Naive thymus-derived CD4-positive, alpha-beta T cell (primary cell): ENCODE results near the gene SOCS2. TPM values are rescaled to one million over a fixed set of nuclear protein-coding genes. Genes with fewer than 3 reads are reported as not detected.

ENCODE experiments used
- ATAC-seq: fragments of 150-1000 bp; cut with Tn5 transposase; 2 replicates; pipeline ENCODE4 v1.10.0; 2021; ENCODE audit warnings: mild to moderate bottlenecking, moderate library complexity
- CTCF ChIA-PET: fragments of 350-600 bp; sonication (Branson Sonifier 250); formaldehyde crosslinking; loops from one replicate; lab custom pipeline; 2021; ENCODE audit warnings: antibody characterized with exemption; lab: Charles Lee
- POLR2A ChIA-PET: fragments of 350-600 bp; sonication (Branson Sonifier 250); formaldehyde crosslinking; loops from one replicate; lab custom pipeline; 2021; ENCODE audit warnings: antibody characterized with exemption, inconsistent platforms; lab: Charles Lee
- DNase-seq, 9 donors: peaks; one replicate each; pipeline versions ENCODE4 v3.0.0 to v3.0.0-alpha.2; 2020 to 2022; ENCODE audit warnings: mixed read lengths in 1 of 9
- H3K27ac ChIP-seq: one replicate; pipeline ENCODE4 v1.7.0; 2013; ENCODE audit warnings: mild to moderate bottlenecking, low read depth, low read length, moderate library complexity
- H3K27me3 ChIP-seq, 2 donors: one replicate each; pipeline ENCODE4 v1.7.0; 2013; ENCODE audit warnings: low read length in 2 of 2, mild to moderate bottlenecking in 2 of 2, moderate library complexity in 2 of 2; ENCODE audit not compliant: control insufficient read depth in 2 of 2, insufficient read depth in 2 of 2
- H3K36me3 ChIP-seq, 3 experiments: 1 replicate in 2 of 3; 2 replicates in 1 of 3; pipeline ENCODE4 v1.7.0; 2013; ENCODE audit warnings: low read length in 3 of 3, mild to moderate bottlenecking in 3 of 3, moderate library complexity in 1 of 3; ENCODE audit not compliant: insufficient read depth in 3 of 3, control insufficient read depth in 2 of 3
- H3K4me1 ChIP-seq, 2 donors: one replicate each; pipeline ENCODE4 v1.7.0; 2013; ENCODE audit warnings: low read length in 2 of 2, mild to moderate bottlenecking in 2 of 2, moderate library complexity in 1 of 2; ENCODE audit not compliant: control insufficient read depth in 2 of 2, insufficient read depth in 2 of 2
- H3K4me3 ChIP-seq: 2 replicates; pipeline ENCODE4 v1.7.0; 2013; ENCODE audit warnings: mild to moderate bottlenecking, low read length
- H3K9me3 ChIP-seq, 3 experiments: 1 replicate in 2 of 3; 2 replicates in 1 of 3; pipeline ENCODE4 v1.7.0; 2013; ENCODE audit warnings: low read length in 3 of 3; ENCODE audit not compliant: control insufficient read depth in 2 of 3
- H3K27ac Mint-ChIP-seq, 9 donors: one replicate each; pipeline ENCODE4 v1.8.0; 2020 to 2022; ENCODE audit warnings: mixed read lengths in 9 of 9, mild to moderate bottlenecking in 8 of 9, moderate library complexity in 5 of 9, inconsistent platforms in 2 of 9
- H3K27me3 Mint-ChIP-seq, 5 donors: one replicate each; pipeline ENCODE4 v1.8.0; 2021 to 2022; ENCODE audit warnings: mixed read lengths in 5 of 5, mild to moderate bottlenecking in 1 of 5
- H3K36me3 Mint-ChIP-seq, 5 donors: one replicate each; pipeline ENCODE4 v1.8.0; 2020 to 2022; ENCODE audit warnings: mixed read lengths in 5 of 5, mild to moderate bottlenecking in 3 of 5, inconsistent platforms in 1 of 5
- H3K4me1 Mint-ChIP-seq, 7 donors: one replicate each; pipeline ENCODE4 v1.8.0; 2020 to 2022; ENCODE audit warnings: mixed read lengths in 7 of 7, mild to moderate bottlenecking in 3 of 7, inconsistent platforms in 1 of 7
- H3K4me3 Mint-ChIP-seq, 10 donors: one replicate each; pipeline ENCODE4 v1.8.0; 2020 to 2022; ENCODE audit warnings: mild to moderate bottlenecking in 10 of 10, mixed read lengths in 10 of 10, moderate library complexity in 6 of 10, inconsistent platforms in 2 of 10
- H3K9me3 Mint-ChIP-seq, 11 donors: one replicate each; pipeline ENCODE4 v1.8.0; 2020 to 2022; ENCODE audit warnings: mixed read lengths in 11 of 11, mild to moderate bottlenecking in 4 of 11, inconsistent platforms in 1 of 11, moderate library complexity in 1 of 11
- intact Hi-C, 2 donors: fragments of 100-400 bp; cut with micrococcal nuclease; formaldehyde crosslinking; loops; one replicate each; pipeline ENCODE4 v1.15.1; 2023
- polyA plus RNA-seq, 2 donors: library from polyadenylated mRNA; unstranded; fragments of 300-500 nt; fragmentation: Illumina TruSeq; gene quantifications; one replicate each; pipeline ENCODE4 v1.2.3, GENCODE V29; 2021
- total RNA-seq, 6 experiments: library from RNA in 5 of 6; stranded (reverse) in 5 of 6; gene quantifications; 1 replicate in 5 of 6; 2 replicates in 1 of 6; pipeline ENCODE4 v1.2.3 and lab custom pipeline; 2021 to 2026

The SOCS2 gene
- total and polyA plus RNA-seq, 7 experiments from 2014 or later: 2.5 to 46.7 (median 34.7) TPM

DNA sequence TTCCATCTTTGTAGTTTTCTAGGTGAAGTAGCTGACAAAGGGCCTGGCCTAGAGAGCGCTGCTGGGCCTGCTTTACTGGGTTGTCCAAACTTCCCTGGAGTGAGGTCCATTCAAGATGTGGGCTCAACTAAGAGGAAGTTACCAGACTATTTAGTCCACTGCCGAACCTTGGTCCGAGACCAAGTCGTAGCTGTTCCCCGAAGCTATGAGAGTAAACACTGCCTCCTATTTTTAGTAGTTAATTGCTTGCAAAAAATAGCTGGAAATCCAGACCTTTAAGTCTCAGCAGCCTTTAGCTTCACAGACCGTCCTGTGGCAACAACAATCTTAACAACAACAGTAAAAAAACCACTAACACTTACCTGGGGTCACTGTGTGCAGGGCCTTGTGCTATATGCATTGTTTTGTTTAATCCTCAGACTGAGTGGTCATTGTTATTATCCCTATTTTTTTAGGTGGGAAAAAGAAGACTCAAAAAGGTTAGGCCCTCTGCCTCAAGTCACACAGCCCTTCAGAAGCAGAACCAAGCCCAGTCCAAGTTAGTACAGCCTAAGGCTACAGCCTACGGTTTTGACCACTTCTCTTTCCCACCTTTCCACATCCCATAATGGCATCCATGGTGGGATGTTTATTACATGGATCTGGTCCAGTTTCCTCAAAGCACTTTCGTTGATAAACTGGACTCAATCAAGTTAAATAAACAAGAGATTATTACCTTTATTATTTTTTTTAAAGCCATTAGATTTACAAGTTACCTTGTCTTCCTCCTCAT is 30.6 kb downstream of the SOCS2 start:
- peaks cover 6 to 16% (median 7%) of the 10 kb centered on the region in 5 donors for H3K27me3 Mint-ChIP-seq

GRCh38 chr12:93603762-93604161 is 31.3 kb downstream of the SOCS2 start:
- no peak overlapping the region for H3K27ac ChIP-seq
- H3K36me3 Mint-ChIP-seq: no peaks in the 10 kb centered on the region
- H3K4me1 ChIP-seq: no peaks in the 10 kb centered on the region
- H3K27me3 ChIP-seq: peaks cover 0 to 3% of the 10 kb centered on the region in 2 donors
- peaks cover 0 to 4% (median 0%) of the 10 kb centered on the region in 7 donors for H3K4me1 Mint-ChIP-seq
- intact Hi-C loops: no loop called here
- H3K9me3 ChIP-seq: no peaks in the 10 kb centered on the region
- no peak overlapping the region for H3K4me3 Mint-ChIP-seq
- H3K36me3 ChIP-seq: no peaks in the 10 kb centered on the region
- ChIA-PET CTCF (interaction anchor here (0.6 kb wide), 1 partner anchor 1904 kb away, joined by 3 read pairs; no protein-coding TSS in a partner anchor), POLR2A (no interaction called here)
- no peak for ATAC-seq
- H3K4me3 ChIP-seq: no peak overlapping the region
- DNase-seq: no peak
- H3K27ac Mint-ChIP-seq: no peak overlapping the region
- no peaks in the 10 kb centered on the region for H3K9me3 Mint-ChIP-seq
- peaks cover 5 to 14% (median 7%) of the 10 kb centered on the region in 5 donors for H3K27me3 Mint-ChIP-seq

More for the DNA sequence above, 30.6 kb downstream of the SOCS2 start:
- H3K27ac ChIP-seq: no peak overlapping the region
- CTCF ChIA-PET: no interaction called here
- Mint-ChIP-seq H3K27ac (no peak overlapping the region), H3K36me3 (no peaks in the 10 kb centered on the region), H3K9me3 (no peaks in the 10 kb centered on the region), H3K4me1 (peaks cover 0 to 4% (median 0%) of the 10 kb centered on the region in 7 donors), H3K4me3 (no peak overlapping the region)
- no peaks in the 10 kb centered on the region for H3K4me1 ChIP-seq
- no peak for DNase-seq
- no peak overlapping the region for H3K4me3 ChIP-seq
- no peak for ATAC-seq
- H3K27me3 ChIP-seq: peaks cover 0 to 3% of the 10 kb centered on the region in 2 donors
- no peaks in the 10 kb centered on the region for H3K9me3 ChIP-seq
- H3K36me3 ChIP-seq: no peaks in the 10 kb centered on the region
- POLR2A ChIA-PET: no interaction called here
- intact Hi-C loops: no loop called here

DNA sequence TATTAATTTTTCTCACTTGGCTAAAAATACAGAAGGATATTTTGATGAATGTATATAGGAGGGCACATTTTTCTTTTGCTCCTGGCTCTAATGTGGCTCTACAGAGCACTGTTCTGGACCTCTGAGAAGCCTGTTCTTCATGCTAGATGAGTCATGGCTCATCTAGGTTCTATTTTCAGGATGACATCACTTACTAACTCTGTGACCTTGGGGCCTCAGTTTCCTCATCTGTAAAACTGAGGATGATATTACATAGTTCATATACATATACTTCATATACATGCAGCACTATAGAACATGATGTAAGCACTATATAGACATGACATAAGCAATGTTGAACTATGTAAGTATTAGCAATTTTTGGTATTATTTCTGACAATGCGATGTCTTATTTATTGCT is 35.8 kb downstream of the SOCS2 start:
- ATAC-seq (no peak), DNase-seq (no peak)
- intact Hi-C loops: no loop called here
- Mint-ChIP-seq H3K36me3 (no peaks in the 10 kb centered on the region), H3K4me3 (no peak overlapping the region), H3K9me3 (peaks cover 0 to 2% (median 0%) of the 10 kb centered on the region in 11 donors), H3K27ac (no peak overlapping the region), H3K27me3 (peaks cover 0 to 26% (median 8%) of the 10 kb centered on the region in 5 donors), H3K4me1 (peaks cover 0 to 4% (median 0%) of the 10 kb centered on the region in 7 donors)
- CTCF ChIA-PET: no interaction called here
- Histone ChIP-seq H3K4me1 (no peaks in the 10 kb centered on the region), H3K36me3 (no peaks in the 10 kb centered on the region), H3K9me3 (no peaks in the 10 kb centered on the region), H3K27me3 (peaks cover 0 to 4% of the 10 kb centered on the region in 2 donors), H3K4me3 (no peak overlapping the region), H3K27ac (no peak overlapping the region)
- POLR2A ChIA-PET: no interaction called here

DNA sequence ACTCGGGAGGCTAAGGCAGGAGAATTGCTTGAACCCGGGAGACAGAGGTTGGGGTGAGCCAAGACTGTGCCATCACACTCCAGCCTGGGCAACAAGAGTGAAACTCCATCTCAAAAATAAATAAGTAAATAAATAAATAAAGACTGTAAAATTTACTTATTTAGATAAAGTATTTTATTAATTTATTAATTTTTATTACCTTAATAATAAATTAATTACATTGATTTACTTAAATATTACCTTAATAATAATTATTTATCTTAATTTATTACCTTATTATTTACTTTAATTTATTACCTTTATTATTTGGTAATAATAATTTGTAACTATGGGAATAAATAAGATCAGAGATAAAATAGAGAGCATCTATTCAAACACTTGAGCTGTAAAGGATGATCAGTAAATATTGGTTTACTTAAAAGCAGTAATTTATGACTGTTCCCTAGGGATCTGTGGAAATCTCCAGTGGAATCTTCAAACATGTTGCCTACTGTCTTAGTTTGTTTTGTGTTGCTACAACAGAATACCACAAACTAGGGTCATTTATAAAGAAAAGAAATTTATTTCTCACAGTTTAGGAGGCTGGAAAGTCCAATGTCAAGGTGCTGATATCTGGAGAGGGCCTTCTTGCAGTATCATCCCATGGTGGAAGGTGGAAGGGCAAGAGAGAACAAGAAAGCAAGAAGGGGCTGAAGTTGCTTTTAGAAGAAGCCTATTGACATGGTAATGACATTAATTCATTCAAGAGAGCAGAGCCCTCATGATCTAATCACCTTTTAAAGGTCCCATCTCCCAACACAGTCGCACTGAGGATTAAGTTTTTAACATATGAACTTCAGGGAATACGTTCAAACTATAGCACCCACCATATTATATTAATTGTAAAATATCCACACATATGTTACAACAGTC is 37.1 kb downstream of the SOCS2 start:
- H3K36me3 ChIP-seq: no peaks in the 10 kb centered on the region
- H3K27me3 ChIP-seq: peaks cover 0 to 4% of the 10 kb centered on the region in 2 donors
- DNase-seq (no peak), ATAC-seq (no peak)
- no peaks in the 10 kb centered on the region for H3K9me3 ChIP-seq
- ChIA-PET CTCF (no interaction called here), POLR2A (no interaction called here)
- H3K27ac Mint-ChIP-seq: no peak overlapping the region
- H3K4me3 Mint-ChIP-seq: no peak overlapping the region
- H3K27me3 Mint-ChIP-seq: peaks cover 0 to 28% (median 8%) of the 10 kb centered on the region in 5 donors
- H3K4me1 Mint-ChIP-seq: no peaks in the 10 kb centered on the region
- no peaks in the 10 kb centered on the region for H3K36me3 Mint-ChIP-seq
- intact Hi-C loops: no loop called here
- peaks cover 0 to 2% (median 0%) of the 10 kb centered on the region in 11 donors for H3K9me3 Mint-ChIP-seq
- H3K4me3 ChIP-seq: no peak overlapping the region
- H3K27ac ChIP-seq: no peak overlapping the region
- H3K4me1 ChIP-seq: no peaks in the 10 kb centered on the region

DNA sequence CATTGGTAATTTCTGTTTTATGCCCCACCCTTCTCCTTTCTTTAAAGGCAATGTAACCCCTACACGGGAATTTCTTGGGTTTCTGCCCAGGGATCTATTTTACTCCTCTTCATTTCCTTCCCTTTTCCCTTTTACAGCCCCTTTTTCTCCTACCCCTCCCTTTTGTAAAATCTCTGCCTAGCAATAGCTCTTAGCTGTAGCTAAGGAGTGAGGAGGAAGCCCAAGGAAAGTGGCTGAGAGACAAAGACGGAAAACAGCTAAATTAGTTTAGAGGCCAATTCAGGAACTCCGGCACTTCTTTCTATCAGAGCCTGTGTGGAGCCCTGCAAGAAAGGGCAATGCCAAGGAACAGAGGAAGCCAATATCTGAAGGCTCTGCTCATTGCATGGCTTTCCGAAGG is 40.3 kb downstream of the SOCS2 start:
- no peak overlapping the region for H3K4me3 ChIP-seq
- peaks cover 0 to 4% of the 10 kb centered on the region in 2 donors for H3K27me3 ChIP-seq
- no peak for ATAC-seq
- no peak for DNase-seq
- H3K36me3 Mint-ChIP-seq: no peaks in the 10 kb centered on the region
- H3K27me3 Mint-ChIP-seq: peaks cover 0 to 30% (median 8%) of the 10 kb centered on the region in 5 donors
- no peaks in the 10 kb centered on the region for H3K4me1 ChIP-seq
- CTCF ChIA-PET: no interaction called here
- intact Hi-C loops: no loop called here
- H3K9me3 Mint-ChIP-seq: peaks cover 0 to 2% (median 0%) of the 10 kb centered on the region in 11 donors
- H3K4me1 Mint-ChIP-seq: peaks cover 0 to 2% (median 0%) of the 10 kb centered on the region in 7 donors
- no peak overlapping the region for H3K4me3 Mint-ChIP-seq
- no peak overlapping the region for H3K27ac Mint-ChIP-seq
- POLR2A ChIA-PET: interaction anchor here (0.7 kb wide), 1 partner anchor 32 kb away, joined by 3 read pairs; no protein-coding TSS in a partner anchor
- H3K36me3 ChIP-seq: no peaks in the 10 kb centered on the region
- H3K27ac ChIP-seq: no peak overlapping the region
- no peaks in the 10 kb centered on the region for H3K9me3 ChIP-seq

DNA sequence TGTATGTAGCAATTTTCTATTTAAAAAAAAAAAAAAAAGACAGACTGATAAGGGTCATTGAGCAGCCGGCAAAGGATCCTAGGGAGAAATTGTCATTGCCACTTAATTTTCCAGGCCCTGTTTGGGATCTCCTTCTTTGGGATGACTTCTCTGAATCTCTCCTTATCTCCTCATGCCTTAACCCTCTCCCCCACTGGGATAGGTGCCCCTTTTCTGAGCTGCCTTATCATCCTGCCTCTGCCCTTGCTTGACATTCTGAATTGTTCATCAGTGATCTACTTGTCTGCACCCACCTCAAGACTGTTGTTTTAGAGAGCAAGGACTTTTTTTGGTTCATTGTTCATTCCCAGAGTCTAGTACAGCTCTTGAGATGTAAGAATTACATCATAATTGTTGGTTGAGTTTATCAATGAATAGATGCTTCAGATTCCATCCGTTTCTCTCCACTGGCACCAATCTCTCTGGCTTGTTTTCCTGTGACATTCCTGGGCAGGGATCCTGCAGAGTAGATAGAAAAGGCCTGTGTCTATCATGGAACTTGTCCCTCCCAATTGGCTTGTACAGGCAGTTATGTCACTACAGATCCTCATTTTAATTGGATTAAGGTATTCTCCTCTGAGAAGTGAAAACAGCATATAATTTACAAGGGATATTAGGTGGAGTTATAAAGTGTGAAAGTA is 42.6 kb downstream of the SOCS2 start:
- H3K27ac Mint-ChIP-seq: no peak overlapping the region
- Histone ChIP-seq H3K27me3 (peaks cover 0 to 4% of the 10 kb centered on the region in 2 donors), H3K4me1 (no peaks in the 10 kb centered on the region), H3K4me3 (no peak overlapping the region), H3K36me3 (no peaks in the 10 kb centered on the region), H3K27ac (no peak overlapping the region), H3K9me3 (no peaks in the 10 kb centered on the region)
- ATAC-seq: no peak
- intact Hi-C loops: no loop called here
- peaks cover 0 to 6% (median 3%) of the 10 kb centered on the region in 11 donors for H3K9me3 Mint-ChIP-seq
- no peak overlapping the region for H3K4me3 Mint-ChIP-seq
- H3K36me3 Mint-ChIP-seq: peaks cover 0 to 3% (median 0%) of the 10 kb centered on the region in 5 donors
- no peak for DNase-seq
- POLR2A ChIA-PET: no interaction called here
- CTCF ChIA-PET: interaction anchor here (0.7 kb wide), 1 partner anchor 686 kb away, joined by 3 read pairs; no protein-coding TSS in a partner anchor
- peaks cover 0 to 2% (median 0%) of the 10 kb centered on the region in 7 donors for H3K4me1 Mint-ChIP-seq
- peaks cover 0 to 23% (median 8%) of the 10 kb centered on the region in 5 donors for H3K27me3 Mint-ChIP-seq
